Stimulated activated CD8-positive, alpha-beta memory T cell treated with anti-CD3 and anti-CD28 coated beads, Interleukin-15, amount 100 ng/mL, for 4 hours (primary cell): Measurements from ENCODE around the gene ADNP2.
A peak's percentile ranks its signal among the peaks of the same experiment; 100 is the strongest.

Experiments
- DNase-seq, 2 donors: peaks; one replicate each; pipeline ENCODE4 v3.0.0-alpha.2; 2020; ENCODE audit warnings: low read depth in 2 of 2

Gene ADNP2

DNA sequence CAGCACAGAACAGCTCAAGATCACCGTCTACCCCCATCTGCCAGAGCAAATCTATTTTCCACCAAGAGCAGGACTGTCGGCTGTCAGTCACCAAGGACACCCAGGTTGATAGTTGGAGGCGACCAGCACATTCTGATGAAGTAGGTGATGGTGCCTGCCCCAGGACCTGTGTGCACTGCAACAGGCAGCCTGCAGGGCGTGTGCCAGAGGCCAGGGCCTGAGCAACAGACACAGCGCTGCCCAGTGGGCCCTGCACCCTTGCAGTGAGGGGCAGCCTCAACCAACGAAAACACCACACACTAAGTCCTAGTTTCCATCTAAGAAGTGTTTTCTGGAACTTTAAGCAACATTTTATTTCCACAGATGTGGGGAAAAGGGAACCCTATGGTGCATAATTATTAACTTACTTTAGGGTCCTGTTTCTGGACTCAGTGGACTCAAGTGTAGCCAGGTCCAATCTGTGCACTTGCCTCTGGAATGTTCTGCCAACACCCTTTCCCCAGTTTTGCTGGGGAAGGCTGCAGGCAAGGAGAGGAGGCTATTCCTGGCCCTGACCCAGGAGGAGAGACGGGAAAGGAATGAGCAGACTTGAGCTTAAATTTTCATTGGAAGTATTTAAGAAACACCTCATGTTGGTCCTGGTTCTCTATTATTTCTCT lies 61.5 kb downstream of the ADNP2 start:
- DNase-seq = no peak

DNA sequence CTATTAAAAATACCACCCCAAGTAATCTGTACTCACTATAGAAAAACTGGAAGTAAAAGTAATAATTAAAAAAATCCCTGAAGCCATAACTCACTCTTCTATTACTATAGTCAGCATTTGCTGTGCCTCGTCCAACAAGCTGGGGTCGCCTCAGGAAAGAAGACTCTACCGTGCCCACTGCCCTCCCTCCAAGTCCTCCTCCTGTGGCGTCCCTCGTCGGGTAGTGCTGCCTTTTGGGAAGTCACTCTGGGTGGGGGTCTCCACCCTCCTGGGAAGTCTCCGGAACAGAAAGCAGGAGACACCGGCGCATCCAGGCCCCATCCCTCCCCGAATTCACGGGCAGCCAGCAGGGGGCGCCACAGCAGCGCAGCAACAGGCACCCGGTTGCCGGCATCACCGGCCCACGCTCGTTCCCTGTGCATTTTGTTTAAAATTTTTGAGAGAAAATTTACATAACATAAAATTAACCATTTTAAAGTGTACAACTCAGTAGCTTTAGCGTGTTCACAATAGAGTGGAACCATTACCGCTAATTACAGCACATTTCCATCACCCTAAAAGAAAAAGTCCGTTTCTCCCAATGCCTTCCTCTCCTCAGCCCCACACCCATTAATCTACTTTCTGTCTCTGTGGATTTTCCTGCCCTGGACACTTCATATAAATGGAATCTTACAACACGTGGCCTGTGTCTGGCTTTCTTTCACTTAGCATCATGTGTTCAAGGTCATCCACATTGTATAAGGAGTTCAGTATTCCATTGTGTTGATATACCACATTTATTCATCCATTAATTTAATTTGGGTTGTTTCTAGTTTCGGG lies 62.2 kb downstream of the ADNP2 start:
- DNase-seq = no peak

GRCh38 chr18:80172056-80172455 lies 63.0 kb downstream of the ADNP2 start:
- DNase-seq = no peak

DNA sequence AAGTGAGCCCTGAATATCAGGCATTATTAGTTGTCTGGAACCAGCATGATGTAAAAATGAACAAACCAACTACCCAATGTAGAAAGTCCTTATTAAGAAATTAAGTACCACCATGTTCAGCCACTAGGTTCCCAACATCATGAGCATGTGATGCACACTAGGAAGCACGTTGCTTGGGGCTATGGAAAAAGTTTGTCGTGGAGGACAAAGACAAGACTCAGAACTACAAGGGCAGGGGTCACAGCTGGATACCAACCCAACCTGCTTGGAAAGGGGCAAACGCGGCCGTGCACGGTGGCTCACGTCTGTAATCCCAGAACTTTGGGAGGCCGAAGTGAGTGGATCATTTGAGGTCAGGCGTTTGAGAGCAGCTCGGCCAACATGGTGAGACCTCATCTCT lies 64.0 kb downstream of the ADNP2 start:
- no peak for DNase-seq

DNA sequence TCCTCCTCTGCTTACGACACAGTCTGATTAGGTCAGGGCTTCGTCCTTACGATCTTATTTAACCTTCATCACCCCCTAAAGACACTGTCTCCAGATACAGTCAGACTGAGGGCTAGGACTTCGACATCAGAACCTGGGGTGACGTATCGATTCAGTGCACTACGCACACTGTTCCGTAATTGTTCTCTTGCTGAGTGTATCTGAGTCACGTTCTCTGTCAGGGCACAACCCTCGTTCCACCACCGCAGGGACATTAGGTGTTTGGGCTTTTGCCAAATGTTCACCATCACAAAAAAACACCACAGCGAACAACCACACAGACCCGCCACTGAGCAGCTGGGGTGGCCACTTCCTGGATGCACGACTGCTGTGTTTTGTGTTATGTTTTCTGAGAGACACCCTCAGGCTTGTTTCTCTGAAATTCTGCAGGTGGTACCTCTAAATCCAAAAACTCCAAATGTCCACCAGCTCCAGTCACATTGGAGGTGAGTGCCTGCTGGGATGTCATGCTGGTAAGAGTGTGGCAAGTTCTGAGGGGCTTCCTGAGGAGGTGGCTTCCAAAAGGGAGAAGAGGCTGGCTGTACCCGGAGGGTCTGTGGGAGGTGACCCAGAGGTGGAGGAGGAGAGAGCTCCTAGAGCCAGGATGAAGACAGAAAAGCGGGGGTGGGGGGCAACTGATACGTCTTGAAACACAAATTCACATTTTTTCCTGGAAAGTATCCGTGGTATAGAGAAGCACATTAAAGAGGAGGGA lies 66.6 kb downstream of the ADNP2 start:
- DNase-seq = peak; percentile 14 to 32

GRCh38 chr18:80176334-80177073 lies 67.4 kb downstream of the ADNP2 start:
- DNase-seq = no peak

DNA sequence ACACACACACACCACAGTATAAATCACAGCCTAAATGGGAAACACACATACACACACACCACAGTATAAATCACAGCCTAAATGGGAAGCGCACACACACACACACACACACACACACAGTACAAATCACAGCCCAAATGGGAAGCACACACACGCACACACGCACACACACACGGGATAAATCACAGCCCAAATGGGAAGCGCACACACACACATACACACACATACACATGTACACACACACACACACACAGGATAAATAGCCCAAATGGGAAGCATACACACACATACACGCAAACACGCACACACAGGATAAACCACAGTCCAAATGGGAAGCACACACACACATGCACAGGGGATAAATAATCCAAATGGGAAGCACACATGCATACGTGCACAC lies 68.1 kb downstream of the ADNP2 start:
- DNase-seq = no peak

DNA sequence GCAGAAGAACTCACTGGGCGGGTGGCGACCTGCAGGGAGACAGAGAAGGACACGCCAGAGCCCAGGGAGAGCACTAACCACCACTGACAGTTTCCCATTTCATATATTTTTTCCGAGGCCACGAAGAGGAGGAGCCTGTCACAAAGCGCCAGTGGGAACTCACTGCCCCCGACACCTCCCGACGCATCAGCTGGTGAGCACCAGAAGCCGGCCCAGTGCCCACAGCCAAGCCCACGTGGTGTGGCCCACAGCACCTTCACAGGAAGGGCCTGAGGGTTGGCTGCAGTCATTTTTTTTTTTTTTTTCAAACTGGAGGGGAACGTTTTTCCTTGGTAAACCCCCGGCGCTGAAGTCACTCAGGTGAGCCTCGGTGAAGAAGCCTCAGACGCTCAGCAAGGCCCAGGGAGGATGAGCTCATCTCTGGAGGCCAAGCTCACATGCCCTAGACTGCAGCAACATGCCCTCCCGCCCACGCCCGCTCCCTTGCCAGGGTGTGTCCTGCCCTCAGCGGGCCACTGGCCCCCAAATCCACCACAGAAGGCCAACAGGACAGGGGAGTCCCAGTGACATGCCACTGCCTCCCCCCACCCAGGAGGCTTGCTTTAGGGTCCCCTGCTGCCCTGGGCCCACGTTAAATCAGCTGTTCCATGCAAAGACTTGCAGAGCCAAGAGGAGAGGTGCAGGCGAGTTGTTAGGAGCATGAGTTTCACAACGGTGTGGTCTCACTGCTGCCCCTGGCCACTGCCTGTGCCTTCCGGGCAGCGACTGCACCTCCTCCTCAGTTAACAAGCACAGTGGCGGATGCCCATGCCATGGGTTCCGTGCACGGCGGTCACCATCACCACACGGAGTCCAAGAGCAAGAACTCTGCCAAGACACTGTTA lies 70.1 kb downstream of the ADNP2 start:
- no peak for DNase-seq

DNA sequence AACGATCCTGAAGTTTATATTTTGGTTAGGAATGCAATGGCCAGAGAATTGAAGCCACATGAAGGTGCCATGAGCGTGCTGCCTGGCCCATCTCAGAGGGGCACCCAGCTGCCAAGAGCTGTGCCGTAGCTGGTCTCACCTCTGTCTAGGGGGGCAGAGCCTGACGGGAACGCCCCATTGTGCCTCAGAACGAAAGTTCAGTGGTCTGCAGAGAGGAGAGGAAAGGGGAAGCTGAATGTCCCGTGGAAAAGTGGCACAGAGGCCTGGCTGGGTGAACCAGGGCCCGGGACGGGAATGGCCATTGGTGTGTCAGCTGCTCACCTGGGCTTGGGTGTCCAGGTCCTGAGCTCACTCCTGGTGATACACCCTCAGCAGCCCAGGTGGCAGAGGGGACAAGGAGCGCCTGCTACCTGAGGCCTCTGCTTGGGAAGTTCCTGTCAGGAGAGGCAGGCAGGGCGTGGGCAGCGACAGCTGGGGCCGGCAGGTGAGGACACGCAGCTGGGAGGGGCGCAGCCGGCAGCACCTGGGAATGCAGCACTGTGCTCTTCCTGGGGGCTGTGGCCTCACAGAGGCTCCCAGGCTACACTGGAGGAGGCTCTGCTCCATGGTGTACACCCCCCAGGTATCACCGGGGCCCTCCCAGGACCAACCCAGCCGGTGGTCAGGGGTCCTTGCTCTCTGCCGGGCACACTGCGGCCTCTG lies 70.9 kb downstream of the ADNP2 start:
- no peak for DNase-seq

GRCh38 chr18:80180778-80181564 lies 71.9 kb downstream of the ADNP2 start:
- no peak for DNase-seq

DNA sequence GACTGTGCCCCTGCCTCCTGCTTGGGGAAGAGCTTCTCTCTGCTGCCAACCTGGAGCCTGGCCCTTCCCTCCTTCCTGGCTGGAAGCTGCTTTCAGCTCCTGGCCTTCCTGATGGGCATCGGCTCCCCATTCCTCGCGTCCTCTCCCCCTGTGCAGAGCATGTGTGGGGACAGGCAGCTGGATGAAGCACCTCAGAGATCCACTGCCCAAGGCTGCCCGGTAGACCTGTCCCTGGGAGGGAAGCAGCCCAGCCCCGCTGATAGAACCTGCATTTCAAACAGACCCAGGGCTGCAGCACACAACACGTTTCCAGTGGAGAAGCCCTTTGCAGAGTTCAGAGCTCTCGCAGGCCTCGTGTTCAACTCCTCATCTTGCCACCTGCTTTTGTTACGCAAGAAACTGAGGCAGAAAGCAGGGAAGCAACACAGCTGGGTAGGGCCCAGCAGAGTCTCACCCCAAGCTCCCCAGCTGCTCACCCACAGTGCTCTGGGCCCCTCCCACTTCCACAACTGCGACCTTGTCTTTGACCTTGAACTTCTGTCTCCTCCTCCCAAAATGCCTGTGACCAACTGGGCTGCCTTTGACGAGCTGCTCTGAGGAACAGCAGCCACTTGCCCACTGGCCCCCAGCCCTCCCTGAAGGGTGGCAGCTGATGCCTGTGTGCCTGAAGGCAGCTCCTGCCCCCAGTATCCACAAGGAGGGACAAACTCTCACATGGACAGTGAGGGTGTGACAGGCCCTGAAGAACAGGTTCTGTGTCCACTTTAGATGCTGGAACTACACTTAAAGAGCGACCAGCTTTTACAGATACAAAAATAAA lies 72.8 kb downstream of the ADNP2 start:
- DNase-seq = no peak

- no peak for DNase-seq
These were observed 73.8 kb downstream of the ADNP2 start for GRCh38 chr18:80182855-80183254.

GRCh38 chr18:80183273-80184050 lies 74.4 kb downstream of the ADNP2 start:
- no peak for DNase-seq

DNA sequence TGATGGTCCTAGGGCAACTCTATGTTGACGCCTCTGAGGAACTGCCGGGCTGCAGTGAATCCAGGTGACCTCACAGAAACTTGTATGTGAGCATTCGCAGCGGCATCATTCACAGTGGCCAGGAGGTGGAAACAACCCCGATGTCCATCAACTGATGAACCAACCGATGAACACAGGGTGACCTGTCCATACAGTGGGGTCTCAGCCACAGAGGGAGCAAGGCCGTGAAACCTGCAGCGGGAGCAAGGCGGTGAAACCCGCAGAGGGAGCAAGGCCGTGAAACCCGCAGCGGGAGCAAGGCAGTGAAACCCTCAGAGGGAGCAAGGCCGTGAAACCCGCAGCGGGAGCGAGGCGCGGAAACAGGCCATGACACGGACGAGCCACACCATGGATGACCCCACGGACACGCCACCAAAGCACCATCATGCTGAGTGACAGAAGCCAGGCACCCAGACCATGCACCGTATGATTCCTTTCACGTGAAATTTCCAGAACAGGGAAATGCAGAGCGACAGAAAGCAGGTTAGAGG lies 75.2 kb downstream of the ADNP2 start:
- DNase-seq = no peak

GRCh38 chr18:80185545-80185944 lies 76.5 kb downstream of the ADNP2 start:
- no peak for DNase-seq

DNA sequence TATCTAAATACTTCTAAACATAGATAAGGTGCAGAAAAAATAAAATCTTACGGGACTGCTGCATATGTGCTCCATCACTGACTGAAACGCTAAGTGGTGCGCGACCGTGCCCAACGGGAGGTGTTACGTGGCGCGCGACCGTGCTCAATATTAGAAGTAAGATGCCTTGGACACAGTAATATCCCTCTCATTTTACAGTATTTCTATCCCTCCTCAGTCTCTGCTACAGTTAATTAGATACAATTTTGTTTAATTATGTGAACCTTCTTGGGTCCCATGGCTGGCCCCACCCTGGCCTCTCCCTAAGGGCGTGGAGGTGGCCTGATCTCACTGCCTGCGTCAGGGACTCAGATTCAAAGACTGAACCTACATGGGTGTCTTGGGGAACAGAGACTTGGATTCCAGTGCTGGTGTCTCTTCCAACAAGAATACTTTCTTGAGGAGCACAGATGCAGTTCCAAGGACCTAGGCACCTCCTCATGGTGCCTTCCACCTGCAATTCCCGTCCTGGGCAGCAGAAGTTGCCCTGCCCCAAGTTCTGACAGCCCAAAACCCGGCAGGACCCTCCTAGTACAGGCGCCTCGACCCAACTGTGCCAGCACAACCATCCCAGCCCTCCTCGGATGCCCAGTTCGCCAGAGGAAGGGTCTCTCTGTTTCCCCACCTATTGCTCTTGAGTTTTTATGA lies 79.0 kb downstream of the ADNP2 start:
- no peak for DNase-seq
